B cell (primary cell): ENCODE measurements around the gene CSNK1G1. TPM values are rescaled to one million over a fixed set of nuclear protein-coding genes. Genes with fewer than 3 reads are reported as not detected.

Experiments used
- ATAC-seq: fragments of 200-7000 bp; cut with Tn5 transposase; one replicate; pipeline ENCODE4 v1.10.0; 2021; ENCODE audit warnings: low read depth, mild to moderate bottlenecking, moderate number of reproducible peaks, moderate library complexity
- CTCF ChIA-PET: fragments of 350-600 bp; sonication (Branson Sonifier 250); formaldehyde crosslinking; loops from one replicate; lab custom pipeline; 2021; ENCODE audit warnings: antibody characterized with exemption, inconsistent platforms; lab: Charles Lee
- POLR2A ChIA-PET: fragments of 350-600 bp; sonication (Branson Sonifier 250); formaldehyde crosslinking; loops from one replicate; lab custom pipeline; 2021; ENCODE audit warnings: antibody characterized with exemption; lab: Charles Lee
- DNase-seq: peaks from one replicate; pipeline ENCODE4 v3.0.0; 2013
- H2AFZ ChIP-seq: 2 replicates; pipeline ENCODE4 v1.6.1; 2012; ENCODE audit warnings: mild to moderate bottlenecking, low read depth, low read length; ENCODE audit not compliant: insufficient read depth, poor library complexity, severe bottlenecking
- H3K27ac ChIP-seq, 2 donors: 1 replicate in 1 of 2; 2 replicates in 1 of 2; pipeline ENCODE4 v1.5.1; 2012 to 2013; ENCODE audit warnings: low read length in 2 of 2, mild to moderate bottlenecking in 2 of 2, moderate library complexity in 1 of 2
- H3K27me3 ChIP-seq, 4 experiments: fragments of 200-600 bp in 1 of 4; sonication (generic) in 1 of 4; replicated peaks in 1 of 4; 1 replicate in 2 of 4; 2 replicates in 2 of 4; pipeline versions ENCODE4 v1.6.1 to v1.7.0; 2013 to 2016; ENCODE audit warnings: low read length in 3 of 4, mild to moderate bottlenecking in 2 of 4, mixed read lengths in 1 of 4, moderate library complexity in 1 of 4; ENCODE audit not compliant: insufficient read depth in 4 of 4, control insufficient read depth in 3 of 4; ENCODE audit errors: control extremely low read depth in 1 of 4
- H3K36me3 ChIP-seq, 2 experiments: replicated peaks in 1 of 2; 1 replicate in 1 of 2; 2 replicates in 1 of 2; pipeline versions ENCODE4 v1.6.1 to v1.7.1; 2013; ENCODE audit warnings: low read length in 1 of 2; ENCODE audit not compliant: insufficient read depth in 2 of 2, control insufficient read depth in 1 of 2; ENCODE audit errors: control extremely low read depth in 1 of 2, extremely low read depth in 1 of 2
- H3K4me1 ChIP-seq, 2 donors: fragments of 200-600 bp in 1 of 2; sonication (generic) in 1 of 2; 1 replicate in 1 of 2; 2 replicates in 1 of 2; pipeline versions ENCODE4 v1.5.1 to v1.6.1; 2013 to 2017; ENCODE audit warnings: low read length in 2 of 2; ENCODE audit not compliant: control insufficient read depth in 2 of 2, insufficient read depth in 2 of 2
- H3K4me2 ChIP-seq: replicated peaks from 2 replicates; pipeline ENCODE3; 2012; ENCODE audit warnings: mild to moderate bottlenecking, low read depth, low read length; ENCODE audit not compliant: poor library complexity, severe bottlenecking
- H3K4me3 ChIP-seq, 5 experiments: fragments of 200-600 bp in 1 of 5; sonication (generic) in 1 of 5; 1 replicate in 3 of 5; 2 replicates in 2 of 5; pipeline versions ENCODE4 v1.5.1 to v1.7.0; 2011 to 2016; ENCODE audit warnings: low read length in 4 of 5, mild to moderate bottlenecking in 4 of 5, low read depth in 2 of 5, control low read depth in 1 of 5, moderate library complexity in 1 of 5; ENCODE audit not compliant: insufficient read depth in 1 of 5; ENCODE audit errors: control extremely low read depth in 1 of 5, extremely low read depth in 1 of 5
- H3K79me2 ChIP-seq: fragments of 200-600 bp; sonication (generic); one replicate; pipeline ENCODE4 v1.6.0; 2016; ENCODE audit warnings: low read length; ENCODE audit not compliant: control insufficient read depth, insufficient read depth
- H3K9ac ChIP-seq: fragments of 200-600 bp; sonication (generic); 2 replicates; pipeline ENCODE4 v1.6.1; 2017; ENCODE audit warnings: mild to moderate bottlenecking, low read length, moderate library complexity
- H3K9me3 ChIP-seq, 3 donors: one replicate each; pipeline versions ENCODE4 v1.6.1 to v1.7.1; 2013; ENCODE audit warnings: low read length in 2 of 3; ENCODE audit not compliant: control insufficient read depth in 2 of 3, insufficient read depth in 1 of 3; ENCODE audit errors: control extremely low read depth in 1 of 3
- H4K20me1 ChIP-seq: 2 replicates; pipeline ENCODE4 v1.6.0; 2012; ENCODE audit warnings: mild to moderate bottlenecking, low read length; ENCODE audit not compliant: insufficient read depth, control insufficient read depth, poor library complexity, severe bottlenecking
- H3K27ac Mint-ChIP-seq: one replicate; pipeline ENCODE4 v1.8.0; 2021; ENCODE audit warnings: mixed read lengths
- H3K27me3 Mint-ChIP-seq: one replicate; pipeline ENCODE4 v1.8.0; 2021; ENCODE audit warnings: mixed read lengths
- H3K4me1 Mint-ChIP-seq: one replicate; pipeline ENCODE4 v1.8.0; 2021; ENCODE audit warnings: mixed read lengths
- H3K4me3 Mint-ChIP-seq: one replicate; pipeline ENCODE4 v1.8.0; 2021; ENCODE audit warnings: mixed read lengths
- H3K9me3 Mint-ChIP-seq: one replicate; pipeline ENCODE4 v1.8.0; 2022; ENCODE audit warnings: mixed read lengths; ENCODE audit not compliant: insufficient read depth
- EZH2 ChIP-seq: IDR thresholded peaks from 2 replicates; pipeline ENCODE4 v1.6.1; 2012; ENCODE audit warnings: borderline replicate concordance, low read depth, mild to moderate bottlenecking, moderate library complexity, low read length; ENCODE audit not compliant: insufficient read depth, poor library complexity, severe bottlenecking
- WGBS: methylation state at CpG from one replicate; pipeline ENCODE4 v1.1.5; 2013; ENCODE audit warnings: missing lambda C conversion rate; ENCODE audit not compliant: insufficient coverage; 5-methylcytosine and 5-hydroxymethylcytosine counted together
- intact Hi-C: fragments of 100-400 bp; cut with micrococcal nuclease; formaldehyde crosslinking; loops from one replicate; pipeline ENCODE4 v1.10.0; 2022
- polyA plus RNA-seq: library from polyadenylated mRNA; depleted of rRNA; stranded (reverse); fragments of >200 nt; gene quantifications from 2 replicates; pipeline ENCODE4 v1.2.3, GENCODE V29; 2012
- total RNA-seq, 2 donors: library from RNA; stranded (reverse); fragments of 120-200 nt in 1 of 2; gene quantifications; 1 replicate in 1 of 2; 2 replicates in 1 of 2; pipeline versions ENCODE4 v1.2.3 to v1.2.4, GENCODE V29; 2013 to 2022
- TF ChIP-seq, protein P1 (sequence below): fragments of 200-600 bp; IDR thresholded peaks from one replicate; pipeline ENCODE4 v1.8.0; 2022; ENCODE audit warnings: antibody characterized with exemption, mild to moderate bottlenecking

Gene CSNK1G1
- total and polyA plus RNA-seq, 2 donors (not counting 1 experiment from before 2014, with no cell fraction given), result 5.2 to 40.3 TPM

GRCh38 chr15:64279131-64279530 is 76.8 kb downstream of the CSNK1G1 start:
- no peaks in the 10 kb centered on the region for H3K27me3 Mint-ChIP-seq
- POLR2A ChIA-PET, result no interaction called here
- intact Hi-C loops, result no loop called here
- no peak overlapping the region for H3K4me2 ChIP-seq
- no peaks in the 10 kb centered on the region for H3K36me3 ChIP-seq
- no peak for TF ChIP-seq EZH2
- TF ChIP-seq, protein P1, sequence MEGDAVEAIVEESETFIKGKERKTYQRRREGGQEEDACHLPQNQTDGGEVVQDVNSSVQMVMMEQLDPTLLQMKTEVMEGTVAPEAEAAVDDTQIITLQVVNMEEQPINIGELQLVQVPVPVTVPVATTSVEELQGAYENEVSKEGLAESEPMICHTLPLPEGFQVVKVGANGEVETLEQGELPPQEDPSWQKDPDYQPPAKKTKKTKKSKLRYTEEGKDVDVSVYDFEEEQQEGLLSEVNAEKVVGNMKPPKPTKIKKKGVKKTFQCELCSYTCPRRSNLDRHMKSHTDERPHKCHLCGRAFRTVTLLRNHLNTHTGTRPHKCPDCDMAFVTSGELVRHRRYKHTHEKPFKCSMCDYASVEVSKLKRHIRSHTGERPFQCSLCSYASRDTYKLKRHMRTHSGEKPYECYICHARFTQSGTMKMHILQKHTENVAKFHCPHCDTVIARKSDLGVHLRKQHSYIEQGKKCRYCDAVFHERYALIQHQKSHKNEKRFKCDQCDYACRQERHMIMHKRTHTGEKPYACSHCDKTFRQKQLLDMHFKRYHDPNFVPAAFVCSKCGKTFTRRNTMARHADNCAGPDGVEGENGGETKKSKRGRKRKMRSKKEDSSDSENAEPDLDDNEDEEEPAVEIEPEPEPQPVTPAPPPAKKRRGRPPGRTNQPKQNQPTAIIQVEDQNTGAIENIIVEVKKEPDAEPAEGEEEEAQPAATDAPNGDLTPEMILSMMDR, result no peak
- no peak overlapping the region for H3K9ac ChIP-seq
- H3K27ac Mint-ChIP-seq, result no peak overlapping the region
- H3K4me3 ChIP-seq, result no peak overlapping the region
- ATAC-seq, result no peak
- no peak overlapping the region for H3K4me3 Mint-ChIP-seq
- no peak for DNase-seq
- no peaks in the 10 kb centered on the region for H4K20me1 ChIP-seq
- H3K9me3 ChIP-seq, result no peaks in the 10 kb centered on the region
- H2AFZ ChIP-seq, result no peak overlapping the region
- no peak overlapping the region for H3K27ac ChIP-seq
- CTCF ChIA-PET, result no interaction called here
- no peaks in the 10 kb centered on the region for H3K4me1 ChIP-seq
- no CpG with 5 or more reads among the region's 4 CpGs for WGBS
- H3K9me3 Mint-ChIP-seq, result no peaks in the 10 kb centered on the region
- H3K27me3 ChIP-seq, result no peaks in the 10 kb centered on the region
- peaks cover 14% of the 10 kb centered on the region for H3K4me1 Mint-ChIP-seq
- peaks cover 11% of the 10 kb centered on the region for H3K79me2 ChIP-seq

DNA sequence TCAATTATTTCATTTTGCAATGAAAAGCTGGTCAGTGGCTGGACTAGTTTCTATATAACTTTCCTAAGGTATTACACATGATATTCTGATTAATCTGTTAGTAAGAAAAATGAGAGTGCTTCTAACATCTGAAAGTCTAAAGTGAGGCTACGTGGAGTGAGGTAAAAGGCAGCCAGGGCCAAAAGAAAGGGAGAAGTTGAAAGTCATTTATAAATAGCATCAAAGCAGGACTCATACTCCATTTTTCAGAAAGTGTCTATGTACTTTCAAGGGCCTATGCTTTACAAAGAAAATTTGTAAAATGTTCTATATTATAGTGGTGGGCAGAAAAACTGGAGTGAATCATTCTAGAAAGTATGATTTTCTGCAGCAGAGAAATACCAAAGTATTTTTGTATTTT is 80.0 kb downstream of the CSNK1G1 start:
- no peaks in the 10 kb centered on the region for H3K27me3 ChIP-seq
- Mint-ChIP-seq H3K4me3 (no peak overlapping the region), H3K27me3 (no peaks in the 10 kb centered on the region), H3K9me3 (peaks cover 5% of the 10 kb centered on the region), H3K4me1 (peaks cover 16% of the 10 kb centered on the region), H3K27ac (peak overlapping the region; percentile 59)
- H4K20me1 ChIP-seq, result no peaks in the 10 kb centered on the region
- POLR2A ChIA-PET, result no interaction called here
- no peak for TF ChIP-seq EZH2
- TF ChIP-seq, protein P1, result no peak
- no peak overlapping the region for H3K27ac ChIP-seq
- no CpG with 5 or more reads among the region's 1 CpG for WGBS
- no peak overlapping the region for H3K9ac ChIP-seq
- H3K4me3 ChIP-seq, result no peak overlapping the region
- H3K4me2 ChIP-seq, result no peak overlapping the region
- DNase-seq (no peak), ATAC-seq (no peak)
- no peaks in the 10 kb centered on the region for H3K4me1 ChIP-seq
- H3K79me2 ChIP-seq, result peaks cover 11% of the 10 kb centered on the region
- H3K9me3 ChIP-seq, result peaks cover 0 to 7% (median 0%) of the 10 kb centered on the region in 3 donors
- no peaks in the 10 kb centered on the region for H3K36me3 ChIP-seq
- H2AFZ ChIP-seq, result no peak overlapping the region
- CTCF ChIA-PET, result no interaction called here
- intact Hi-C loops, result no loop called here
